22Rv1 (cell line): Measurements from ENCODE around the gene RNU1-3.
"Not testable (repeated sequence)": the region's sequence is repeated elsewhere in the genome, so short reads cannot be mapped to it uniquely, and the experiment has no call there.

Experiments used
- CTCF ChIP-seq: fragments of 450-650 bp; IDR thresholded peaks from 2 replicates; pipeline ENCODE4 v1.5.1; 2017; ENCODE audit warnings: mild to moderate bottlenecking
- ZFX ChIP-seq: fragments of 450-650 bp; IDR thresholded peaks from 2 replicates; pipeline ENCODE4 v1.6.1; 2017; ENCODE audit warnings: antibody characterized with exemption, borderline replicate concordance

- TF ChIP-seq CTCF, ZFX: not testable (repeated sequence)
These were observed 34.5 kb downstream of the RNU1-3 start for GRCh38 chr1:16632044-16632850.
